GM23338 (cell line): Measurements from ENCODE around the gene NRG3. TPM values are rescaled to one million over a fixed set of nuclear protein-coding genes. Genes with fewer than 3 reads are reported as not detected.

Experiments
- ATAC-seq: fragments of 200-7000 bp; cut with Tn5 transposase; 3 replicates; pipeline ENCODE4 v1.9.1; 2020
- DNase-seq: peaks from one replicate; pipeline ENCODE4 v3.0.0-alpha.2; 2015; ENCODE audit warnings: low spot score
- H2AFZ ChIP-seq: fragments of 200-600 bp; sonication (generic); 2 replicates; pipeline ENCODE4 v1.8.0; 2016; ENCODE audit warnings: antibody characterized with exemption, mild to moderate bottlenecking, moderate library complexity
- H3F3A ChIP-seq: fragments of 200-600 bp; sonication (generic); replicated peaks from 2 replicates; pipeline ENCODE4 v1.8.0; 2017; ENCODE audit warnings: antibody characterized with exemption, mixed run types, low read depth
- H3K27ac ChIP-seq: fragments of 200-600 bp; sonication (generic); 2 replicates; pipeline ENCODE4 v1.6.1; 2016; ENCODE audit warnings: low read depth
- H3K27me3 ChIP-seq: fragments of 200-600 bp; sonication (generic); 2 replicates; pipeline ENCODE4 v1.8.0; 2016; ENCODE audit warnings: mild to moderate bottlenecking, mixed run types, moderate library complexity; ENCODE audit not compliant: insufficient read depth
- H3K36me3 ChIP-seq: fragments of 200-600 bp; sonication (generic); 2 replicates; pipeline ENCODE4 v1.8.0; 2016; ENCODE audit warnings: mild to moderate bottlenecking; ENCODE audit not compliant: insufficient read depth
- H3K4me1 ChIP-seq: fragments of 200-600 bp; sonication (generic); 2 replicates; pipeline ENCODE4 v1.8.0; 2016; ENCODE audit warnings: mild to moderate bottlenecking, moderate library complexity; ENCODE audit not compliant: insufficient read depth
- H3K4me2 ChIP-seq: fragments of 200-600 bp; sonication (generic); 2 replicates; pipeline ENCODE4 v1.7.1; 2017; ENCODE audit warnings: mixed run types
- H3K4me3 ChIP-seq: fragments of 200-600 bp; sonication (generic); 2 replicates; pipeline ENCODE4 v1.6.1; 2016; ENCODE audit warnings: mixed run types
- H3K79me2 ChIP-seq: fragments of 200-600 bp; sonication (generic); replicated peaks from 2 replicates; pipeline ENCODE4 v1.8.0; 2017; ENCODE audit warnings: mild to moderate bottlenecking; ENCODE audit not compliant: insufficient read depth
- H3K9me2 ChIP-seq: fragments of 200-600 bp; sonication (generic); 2 replicates; pipeline ENCODE4 v1.8.0; 2017; ENCODE audit not compliant: insufficient read depth
- H4K20me1 ChIP-seq: fragments of 200-600 bp; sonication (generic); replicated peaks from 2 replicates; pipeline ENCODE4 v1.8.0; 2017; ENCODE audit warnings: mild to moderate bottlenecking; ENCODE audit not compliant: insufficient read depth
- H3K27ac Mint-ChIP-seq: 2 replicates; pipeline ENCODE4 v1.8.0; 2020; ENCODE audit warnings: inconsistent platforms, mild to moderate bottlenecking, moderate library complexity, mixed read lengths
- H3K27me3 Mint-ChIP-seq: 3 replicates; pipeline ENCODE4 v1.8.0; 2022; ENCODE audit warnings: low read depth, mild to moderate bottlenecking, moderate library complexity, mixed read lengths, inconsistent platforms; ENCODE audit not compliant: insufficient read depth, poor library complexity
- H3K36me3 Mint-ChIP-seq: 3 replicates; pipeline ENCODE4 v1.8.0; 2021; ENCODE audit warnings: low read depth, mild to moderate bottlenecking, inconsistent platforms, moderate library complexity, mixed read lengths
- H3K4me1 Mint-ChIP-seq: 3 replicates; pipeline ENCODE4 v1.8.0; 2020; ENCODE audit warnings: mild to moderate bottlenecking, inconsistent platforms, mixed read lengths
- H3K4me3 Mint-ChIP-seq: 3 replicates; pipeline ENCODE4 v1.8.0; 2021; ENCODE audit warnings: moderate library complexity, mild to moderate bottlenecking, inconsistent platforms, mixed read lengths
- H3K9me3 Mint-ChIP-seq: 3 replicates; pipeline ENCODE4 v1.8.0; 2020; ENCODE audit warnings: moderate library complexity, mild to moderate bottlenecking, inconsistent platforms, mixed read lengths
- CREB1 ChIP-seq: fragments of 250-450 bp; sonication (Bioruptor Pico); IDR thresholded peaks from 2 replicates; pipeline ENCODE4 v1.5.0; 2020; ENCODE audit warnings: low read depth, mild to moderate bottlenecking, moderate library complexity
- CTCF ChIP-seq, 2 experiments: fragments of 200-600 bp in 1 of 2; sonication (generic) in 1 of 2; conservative IDR thresholded peaks; 2 replicates each; pipeline versions ENCODE4 v1.5.1 to v1.6.1; 2016 to 2017; ENCODE audit warnings: antibody characterized with exemption in 2 of 2, low read depth in 2 of 2, mild to moderate bottlenecking in 2 of 2, moderate library complexity in 1 of 2
- EZH2 ChIP-seq: fragments of 200-600 bp; sonication (generic); IDR thresholded peaks from one replicate; pipeline ENCODE4 v1.8.0; 2017; ENCODE audit warnings: antibody characterized with exemption, mild to moderate bottlenecking, low read depth; ENCODE audit not compliant: unreplicated experiment
- EZH2phosphoT487 ChIP-seq: fragments of 200-600 bp; sonication (generic); IDR thresholded peaks from one replicate; pipeline ENCODE4 v1.8.1; 2018; ENCODE audit warnings: antibody characterized with exemption; ENCODE audit not compliant: unreplicated experiment
- JUNB ChIP-seq: IDR thresholded peaks from one replicate; pipeline ENCODE4 v1.6.1; 2016; ENCODE audit warnings: antibody characterized with exemption; ENCODE audit not compliant: unreplicated experiment
- REST ChIP-seq: IDR thresholded peaks from one replicate; pipeline ENCODE4 v1.6.1; 2018; ENCODE audit warnings: antibody characterized with exemption; ENCODE audit not compliant: unreplicated experiment
- STAT1 ChIP-seq: IDR thresholded peaks from one replicate; pipeline ENCODE4 v1.6.1; 2016; ENCODE audit warnings: antibody characterized with exemption; ENCODE audit not compliant: unreplicated experiment
- ZNF114 ChIP-seq: fragments of 250-450 bp; sonication (Bioruptor Pico); IDR thresholded peaks from 2 replicates; pipeline ENCODE4 v1.5.0; 2020; ENCODE audit warnings: mild to moderate bottlenecking, moderate library complexity
- polyA plus RNA-seq: library from polyadenylated mRNA; unstranded; fragments of >200 nt; fragmentation: Nextera tagmentation; extraction: Ambion mirVana; gene quantifications from 2 replicates; pipeline ENCODE4 v1.2.1, GENCODE V29; 2016
- total RNA-seq: library from RNA; depleted of rRNA; stranded (reverse); fragments of >200 nt; shearing (Covaris generic); gene quantifications from 2 replicates; pipeline ENCODE4 v1.2.3, GENCODE V29; 2014

NRG3 gene
- total and polyA plus RNA-seq, 2 experiments from 2014 or later: 1.9 to 3.9 TPM

GRCh38 chr10:81918766-81919165 lies 43.8 kb downstream of the NRG3 start:
- Histone ChIP-seq H3K4me1 (peaks cover 37% of the 10 kb centered on the region), H3F3A (no peaks in the 10 kb centered on the region), H2AFZ (no peak overlapping the region), H3K27me3 (no peaks in the 10 kb centered on the region), H3K4me3 (no peak overlapping the region), H3K4me2 (no peak overlapping the region), H3K36me3 (no peaks in the 10 kb centered on the region), H3K79me2 (0 out of 2 replicates have a peak, but pooled peaks cover 4% of the 10 kb centered on the region), H4K20me1 (no peaks in the 10 kb centered on the region), H3K9me2 (no peaks in the 10 kb centered on the region), H3K27ac (no peak overlapping the region)
- no peak for ATAC-seq
- TF ChIP-seq REST: no peak
- no peak for TF ChIP-seq JUNB
- TF ChIP-seq EZH2phosphoT487: no peak
- no peak for TF ChIP-seq CREB1
- Mint-ChIP-seq H3K27me3 (peaks cover 2% of the 10 kb centered on the region), H3K9me3 (no peaks in the 10 kb centered on the region), H3K27ac (no peak overlapping the region), H3K4me3 (no peak overlapping the region), H3K4me1 (peaks cover 28% of the 10 kb centered on the region), H3K36me3 (no peaks in the 10 kb centered on the region)
- no peak for DNase-seq

GRCh38 chr10:81920213-81920829 lies 45.3 kb downstream of the NRG3 start:
- peaks cover 3% of the 10 kb centered on the region for H3K27me3 Mint-ChIP-seq
- Histone ChIP-seq H3K4me3 (no peak overlapping the region), H3F3A (no peaks in the 10 kb centered on the region), H3K36me3 (no peaks in the 10 kb centered on the region), H2AFZ (no peak overlapping the region), H3K4me1 (peaks cover 31% of the 10 kb centered on the region), H3K27ac (no peak overlapping the region), H3K9me2 (no peaks in the 10 kb centered on the region), H4K20me1 (no peaks in the 10 kb centered on the region), H3K4me2 (no peak overlapping the region), H3K79me2 (peaks cover 4% of the 10 kb centered on the region; the same call in 1 of the 2 replicates), H3K27me3 (no peaks in the 10 kb centered on the region)
- DNase-seq (peak; percentile 62), ATAC-seq (peak; percentile 85)
- H3K4me3 Mint-ChIP-seq: no peak overlapping the region
- H3K36me3 Mint-ChIP-seq: no peaks in the 10 kb centered on the region
- TF ChIP-seq ZNF114 (CRISPR knock-in tag) (no peak), STAT1 (no peak), EZH2 (no peak), REST (no peak), CTCF (conservative IDR thresholded peaks at IDR 0.05; ENCODE audit: low read depth in 2 of 2) (peak; percentile 72 to 96), EZH2phosphoT487 (no peak), CREB1 (no peak)
- no peak overlapping the region for H3K27ac Mint-ChIP-seq
- H3K4me1 Mint-ChIP-seq: peaks cover 27% of the 10 kb centered on the region
- H3K9me3 Mint-ChIP-seq: no peaks in the 10 kb centered on the region
